Mucosa of descending colon (tissue), 3 donors: ENCODE measurements around the gene PCDH20. TPM values are rescaled to one million over a fixed set of nuclear protein-coding genes. Genes with fewer than 3 reads are reported as not detected.

ENCODE experiments used
- ATAC-seq: fragments of 200-7000 bp; cut with Tn5 transposase; one replicate; pipeline ENCODE4 v1.9.1; 2020; ENCODE audit warnings: mild to moderate bottlenecking, moderate library complexity
- DNase-seq, 3 donors: peaks; one replicate each; pipeline ENCODE4 v3.0.0-alpha.2; 2020
- H3K36me3 ChIP-seq: fragments of 200-600 bp; one replicate; pipeline ENCODE4 v1.8.0; 2021; ENCODE audit warnings: low read depth, mild to moderate bottlenecking
- H3K4me1 ChIP-seq: fragments of 200-600 bp; one replicate; pipeline ENCODE4 v1.8.0; 2021; ENCODE audit warnings: low read depth, mild to moderate bottlenecking
- H3K4me3 ChIP-seq: fragments of 200-600 bp; one replicate; pipeline ENCODE4 v1.8.0; 2021; ENCODE audit warnings: mild to moderate bottlenecking
- H3K9me3 ChIP-seq: fragments of 200-600 bp; one replicate; pipeline ENCODE4 v1.8.0; 2021; ENCODE audit warnings: mild to moderate bottlenecking
- intact Hi-C, 2 donors: fragments of 100-400 bp; cut with DNase I in 1 of 2; cut with micrococcal nuclease in 1 of 2; formaldehyde crosslinking; loops; one replicate each; pipeline versions ENCODE4 v1.11.0 to v1.11.1; 2022; cut with DNase I, micrococcal nuclease
- total RNA-seq, 3 donors: library from RNA; stranded (reverse); fragmentation: NEBNext Ultra II Directional in 2 of 3; extraction: Animal tissue kit (Norgen Biotek cat#: 25700) in 2 of 3; gene quantifications; one replicate each; pipeline versions ENCODE4 v1.2.1 to v1.2.4, GENCODE V29; 2021 to 2023
- TF ChIP-seq, protein P1 (sequence below): fragments of 200-600 bp; IDR thresholded peaks from one replicate; pipeline ENCODE4 v1.8.0; 2022; ENCODE audit warnings: antibody characterized with exemption, mild to moderate bottlenecking
- donor health status: DM: no; HTN: no; CAD: no; lungs with moderate emphysema.
- donor health status: DM: no; HTN: no; CAD: no.
- donor health status: DM: no; HTN: yes; CAD: no.

PCDH20 gene
- total RNA-seq, 3 donors from 2014 or later, result 2.2 to 12.5 (median 6.3) TPM

DNA sequence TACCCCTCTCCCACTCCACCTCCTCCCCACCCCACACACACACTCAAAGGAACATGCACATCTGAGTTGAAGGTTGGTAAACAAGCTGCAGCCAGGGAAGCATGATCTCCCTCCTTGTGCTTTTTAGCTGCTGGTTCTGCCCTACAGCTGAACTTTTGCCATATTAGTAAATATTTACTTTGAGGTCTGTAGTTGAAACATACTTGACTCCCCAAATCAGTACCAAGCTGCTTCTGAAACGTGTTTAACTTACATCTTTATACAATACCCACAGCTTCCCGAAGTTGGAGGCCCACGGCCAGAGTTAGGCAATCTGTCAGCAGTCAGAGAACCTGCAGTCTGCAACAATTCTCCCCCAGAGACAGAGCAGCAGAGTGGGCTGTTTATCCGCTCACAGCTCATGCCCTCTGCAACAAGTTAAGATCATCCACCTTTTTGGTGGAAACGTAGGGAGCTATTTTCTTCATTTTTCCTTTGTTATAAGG is 1.5 kb upstream of the PCDH20 start:
- Histone ChIP-seq H3K4me3 (no peak overlapping the region), H3K9me3 (no peaks in the 10 kb centered on the region), H3K4me1 (peaks cover 4% of the 10 kb centered on the region), H3K36me3 (no peaks in the 10 kb centered on the region)
- intact Hi-C loops, result no loop called here
- ATAC-seq (no peak), DNase-seq (no peak)
- TF ChIP-seq, protein P1, sequence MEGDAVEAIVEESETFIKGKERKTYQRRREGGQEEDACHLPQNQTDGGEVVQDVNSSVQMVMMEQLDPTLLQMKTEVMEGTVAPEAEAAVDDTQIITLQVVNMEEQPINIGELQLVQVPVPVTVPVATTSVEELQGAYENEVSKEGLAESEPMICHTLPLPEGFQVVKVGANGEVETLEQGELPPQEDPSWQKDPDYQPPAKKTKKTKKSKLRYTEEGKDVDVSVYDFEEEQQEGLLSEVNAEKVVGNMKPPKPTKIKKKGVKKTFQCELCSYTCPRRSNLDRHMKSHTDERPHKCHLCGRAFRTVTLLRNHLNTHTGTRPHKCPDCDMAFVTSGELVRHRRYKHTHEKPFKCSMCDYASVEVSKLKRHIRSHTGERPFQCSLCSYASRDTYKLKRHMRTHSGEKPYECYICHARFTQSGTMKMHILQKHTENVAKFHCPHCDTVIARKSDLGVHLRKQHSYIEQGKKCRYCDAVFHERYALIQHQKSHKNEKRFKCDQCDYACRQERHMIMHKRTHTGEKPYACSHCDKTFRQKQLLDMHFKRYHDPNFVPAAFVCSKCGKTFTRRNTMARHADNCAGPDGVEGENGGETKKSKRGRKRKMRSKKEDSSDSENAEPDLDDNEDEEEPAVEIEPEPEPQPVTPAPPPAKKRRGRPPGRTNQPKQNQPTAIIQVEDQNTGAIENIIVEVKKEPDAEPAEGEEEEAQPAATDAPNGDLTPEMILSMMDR, result no peak

DNA sequence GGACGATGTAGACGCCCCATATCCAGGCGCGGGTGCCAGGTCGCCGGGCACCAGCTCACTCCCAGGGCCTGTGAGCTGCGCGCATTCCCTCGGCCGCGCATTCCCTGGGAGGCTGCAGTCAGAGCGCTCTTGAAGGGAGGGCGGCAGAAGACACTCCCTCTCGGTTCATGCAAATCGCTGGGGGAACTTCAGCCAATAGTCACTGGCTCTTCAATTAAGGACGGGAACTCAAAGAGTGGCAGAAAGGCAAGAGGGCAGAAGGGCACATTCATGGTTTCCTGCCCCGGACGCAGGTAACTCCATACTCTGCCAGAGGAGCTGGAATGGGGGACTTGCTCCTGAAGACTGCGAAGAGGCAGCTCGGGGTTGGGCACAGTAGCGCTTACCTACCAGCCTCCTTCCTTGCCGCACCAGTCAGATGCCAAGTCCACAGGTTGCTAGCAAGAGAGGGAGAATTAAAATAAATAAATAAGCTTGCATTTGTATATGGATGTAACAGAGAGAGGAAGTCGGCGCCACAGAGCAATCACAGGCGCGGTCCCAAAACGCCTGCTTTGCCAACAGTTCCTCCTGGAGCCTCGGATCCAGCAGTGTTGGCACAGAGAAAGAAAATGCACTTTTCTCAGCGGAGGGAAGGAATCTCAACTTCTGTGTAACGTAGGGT is 459 bp downstream of the PCDH20 start:
- no peak overlapping the region for H3K4me3 ChIP-seq
- no peaks in the 10 kb centered on the region for H3K9me3 ChIP-seq
- no peaks in the 10 kb centered on the region for H3K36me3 ChIP-seq
- DNase-seq, result peak; percentile 56 to 78 (median 69)
- H3K4me1 ChIP-seq, result peaks cover 4% of the 10 kb centered on the region
- TF ChIP-seq, protein P1, result no peak
- peak; percentile 97 for ATAC-seq
- intact Hi-C loops, result no loop called here

DNA sequence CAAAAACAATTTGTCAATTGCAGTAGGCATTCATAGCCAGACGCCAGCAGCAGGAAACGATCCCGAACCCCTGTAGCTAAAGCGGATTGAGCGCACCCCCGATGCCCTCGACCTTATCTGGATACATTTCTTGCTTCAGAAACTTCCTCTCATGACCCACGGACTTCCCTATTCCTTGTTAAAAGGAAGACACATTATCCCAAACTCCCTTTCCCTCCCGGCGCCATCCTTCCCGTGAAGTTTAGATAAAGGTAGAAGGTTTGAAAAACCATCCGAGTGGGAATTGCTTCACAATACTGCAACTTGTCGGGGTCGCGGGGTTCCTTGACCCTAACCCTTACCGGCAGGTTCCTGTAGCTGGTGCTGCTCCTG is 977 bp downstream of the PCDH20 start:
- peak in 1 of 3 donors; percentile 17 for DNase-seq
- ATAC-seq, result no peak
- Histone ChIP-seq H3K9me3 (no peaks in the 10 kb centered on the region), H3K36me3 (no peaks in the 10 kb centered on the region), H3K4me1 (peaks cover 4% of the 10 kb centered on the region), H3K4me3 (no peak overlapping the region)
- intact Hi-C loops, result no loop called here
- TF ChIP-seq, protein P1, result no peak

DNA sequence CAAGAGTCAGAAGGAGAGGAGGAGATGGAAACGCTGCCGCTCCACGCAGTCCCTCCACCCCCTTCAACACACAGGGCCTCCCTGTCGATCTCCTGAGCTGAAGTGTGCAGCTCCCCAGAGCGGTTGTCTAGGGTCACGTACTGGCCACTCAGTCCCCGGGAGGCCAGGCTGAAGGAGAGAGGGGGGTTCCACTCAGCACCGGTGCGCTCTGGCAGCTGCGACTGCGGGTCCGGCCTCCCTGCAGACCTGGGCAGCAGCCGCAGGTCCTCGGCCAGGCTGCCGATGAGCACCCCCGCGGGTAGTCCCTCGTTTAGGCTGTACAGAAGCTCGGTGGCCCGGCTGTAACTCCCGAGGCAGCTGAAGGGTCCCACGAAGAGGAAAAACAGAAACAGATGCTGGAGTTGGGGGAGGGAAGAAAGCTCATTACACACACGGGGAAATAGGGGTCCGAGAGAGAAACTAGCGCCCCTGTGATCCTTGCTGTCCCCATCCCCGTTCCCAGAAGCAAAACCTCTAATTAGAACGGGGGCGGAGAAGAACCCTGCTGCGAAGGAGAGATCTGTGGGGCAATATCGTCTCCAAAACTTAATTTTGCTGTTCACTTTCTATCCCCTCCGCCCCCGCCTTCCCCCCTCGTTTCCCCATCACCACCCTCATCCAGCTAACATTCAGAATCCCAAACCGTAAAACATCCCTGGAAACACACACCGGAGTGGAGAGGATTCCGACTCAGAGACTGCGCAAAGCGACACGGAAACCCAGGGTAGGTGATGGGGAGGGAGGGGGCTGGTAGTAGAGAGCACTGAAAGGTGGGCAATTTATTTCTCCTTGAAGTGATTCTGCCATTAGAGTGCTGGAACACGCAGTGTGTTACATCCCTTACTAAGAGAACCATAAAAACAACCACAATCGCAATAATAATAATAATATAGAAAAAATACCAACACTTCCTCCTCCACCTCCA is 1.8 kb downstream of the PCDH20 start:
- Histone ChIP-seq H3K4me1 (peaks cover 4% of the 10 kb centered on the region), H3K4me3 (no peak overlapping the region), H3K36me3 (no peaks in the 10 kb centered on the region), H3K9me3 (no peaks in the 10 kb centered on the region)
- DNase-seq (no peak), ATAC-seq (no peak)
- TF ChIP-seq, protein P1, result no peak
- intact Hi-C loops, result no loop called here

DNA sequence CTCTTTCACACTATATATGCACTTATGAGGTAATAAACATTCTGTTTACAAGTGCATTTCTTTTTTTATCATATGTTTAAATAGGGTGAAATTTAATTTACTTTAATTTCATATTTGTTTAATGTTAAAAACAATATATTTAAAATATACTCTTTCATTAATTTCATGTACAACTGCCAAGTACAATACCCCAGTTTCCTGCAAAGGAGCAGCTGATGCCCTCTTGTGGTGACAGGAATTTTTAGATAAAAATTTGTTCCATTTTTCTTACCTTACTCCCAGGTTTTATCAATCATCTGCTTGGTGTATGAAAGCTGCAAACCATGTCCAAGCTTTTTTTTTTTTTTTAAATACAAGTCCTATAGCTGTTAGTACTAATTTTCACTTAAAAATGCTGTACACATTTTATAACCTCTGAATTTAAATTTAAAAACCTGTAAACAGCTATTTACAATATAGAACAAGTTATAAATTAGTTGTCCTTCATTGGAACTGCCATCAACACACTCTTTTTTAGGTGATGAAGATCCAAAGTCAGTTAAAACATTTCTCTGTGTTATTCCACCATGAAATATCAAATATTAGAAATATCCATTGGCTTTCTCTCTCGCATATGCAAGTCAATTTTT is 4.9 kb downstream of the PCDH20 start:
- intact Hi-C loops, result no loop called here
- TF ChIP-seq, protein P1, result no peak
- H3K36me3 ChIP-seq, result no peaks in the 10 kb centered on the region

More for the DNA sequence above, 4.9 kb downstream of the PCDH20 start:
- H3K4me1 ChIP-seq, result peaks cover 4% of the 10 kb centered on the region
- H3K4me3 ChIP-seq, result no peak overlapping the region
- DNase-seq (no peak), ATAC-seq (no peak)
- H3K9me3 ChIP-seq, result no peaks in the 10 kb centered on the region
